ENCODE data around the gene ATP6V0A1. TPM values are rescaled to one million over a fixed set of nuclear protein-coding genes. Genes with fewer than 3 reads are reported as not detected.
A peak's percentile ranks its signal among the peaks of the same experiment; 100 is the strongest.

Gene ATP6V0A1
- total RNA-seq, 1 experiment from 2014 or later: 0.07 TPM

GRCh38 chr17:42562388-42563142 lies 103.9 kb downstream of the ATP6V0A1 start:
- DNase-seq (no peak), ATAC-seq (peak; percentile 18)
- H3K9ac ChIP-seq (ENCODE audit: low read length): peak overlapping the region; percentile 95
- intact Hi-C loops (cut with micrococcal nuclease): no loop called here
- no peaks in the 10 kb centered on the region for H3F3A ChIP-seq (ENCODE audit: low read length, unreplicated experiment)
- H4K20me1 ChIP-seq (ENCODE audit: low read length): no peaks in the 10 kb centered on the region
- peak overlapping the region; percentile 99 for H3K4me2 ChIP-seq (ENCODE audit: low read length)
- H3K9me3 ChIP-seq (ENCODE audit: low read length): no peaks in the 10 kb centered on the region
- H3K4me1 ChIP-seq (ENCODE audit: insufficient read depth, low read length): peaks cover 21% of the 10 kb centered on the region
- H3K27ac ChIP-seq (ENCODE audit: low read length): peak overlapping the region; percentile 76
- peak overlapping the region; percentile 93 for H2AFZ ChIP-seq (ENCODE audit: low read length)
- H3K36me3 ChIP-seq (ENCODE audit: low read depth, low read length): peaks cover 6% of the 10 kb centered on the region; the same call in 1 of the 2 replicates
- no peak for TF ChIP-seq CTCF (conservative IDR thresholded peaks at IDR 0.05; ENCODE audit: low read depth, low read length)
- TF ChIP-seq EZH2 (IDR thresholded peaks at IDR 0.05; ENCODE audit: low read length, unreplicated experiment): no peak
- TF ChIP-seq EZH2phosphoT487 (IDR thresholded peaks at IDR 0.05; ENCODE audit: borderline replicate concordance, low read length): no peak
- H3K9me2 ChIP-seq (replicated peaks; ENCODE audit: low read length): no peaks in the 10 kb centered on the region
- POLR2A ChIA-PET (ENCODE audit: unreplicated experiment): no interaction called here
- H3K27me3 ChIP-seq (ENCODE audit: low read length): no peaks in the 10 kb centered on the region
- CTCF ChIA-PET: no interaction called here
- BruUV-seq (replicated peaks): TSS peak; percentile 59
- peak overlapping the region; percentile 83 for H3K4me3 ChIP-seq (ENCODE audit: low read length)
- peaks cover 37% of the 10 kb centered on the region for H3K79me2 ChIP-seq (ENCODE audit: low read length)

DNA sequence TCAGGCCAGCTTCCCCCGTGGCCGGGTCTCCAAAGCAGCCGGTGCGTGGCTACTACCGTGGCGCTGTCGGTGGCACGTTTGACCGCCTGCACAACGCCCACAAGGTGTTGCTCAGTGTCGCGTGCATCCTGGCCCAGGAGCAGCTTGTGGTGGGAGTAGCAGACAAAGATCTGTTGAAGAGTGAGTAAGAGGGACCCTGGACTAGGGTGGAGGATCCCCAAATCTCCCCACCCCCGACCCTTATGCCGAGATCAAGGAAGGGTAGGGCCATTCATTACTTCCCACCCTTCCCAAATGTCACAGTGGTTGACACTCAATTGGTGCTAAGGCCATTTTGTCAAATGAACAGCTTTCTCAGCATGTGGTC lies 104.4 kb downstream of the ATP6V0A1 start:
- DNase-seq (no peak), ATAC-seq (no peak)
- Histone ChIP-seq H3K36me3 (ENCODE audit: low read depth, low read length) (peaks cover 6% of the 10 kb centered on the region; the same call in 1 of the 2 replicates), H4K20me1 (ENCODE audit: low read length) (no peaks in the 10 kb centered on the region), H3K9me3 (ENCODE audit: low read length) (no peaks in the 10 kb centered on the region), H3K79me2 (ENCODE audit: low read length) (peaks cover 42% of the 10 kb centered on the region), H3K27me3 (ENCODE audit: low read length) (no peaks in the 10 kb centered on the region), H3K27ac (ENCODE audit: low read length) (peak overlapping the region; percentile 76), H3K4me1 (ENCODE audit: insufficient read depth, low read length) (peaks cover 25% of the 10 kb centered on the region), H2AFZ (ENCODE audit: low read length) (no peak overlapping the region), H3K4me2 (ENCODE audit: low read length) (peak overlapping the region; percentile 99), H3K9ac (ENCODE audit: low read length) (peak overlapping the region; percentile 95), H3F3A (ENCODE audit: low read length, unreplicated experiment) (no peaks in the 10 kb centered on the region), H3K4me3 (ENCODE audit: low read length) (peak overlapping the region; percentile 83), H3K9me2 (replicated peaks; ENCODE audit: low read length) (no peaks in the 10 kb centered on the region)
- CTCF ChIA-PET: no interaction called here
- intact Hi-C loops (cut with micrococcal nuclease): no loop called here
- POLR2A ChIA-PET (ENCODE audit: unreplicated experiment): no interaction called here
- TF ChIP-seq CTCF (conservative IDR thresholded peaks at IDR 0.05; ENCODE audit: low read depth, low read length) (no peak), EZH2 (IDR thresholded peaks at IDR 0.05; ENCODE audit: low read length, unreplicated experiment) (no peak), EZH2phosphoT487 (IDR thresholded peaks at IDR 0.05; ENCODE audit: borderline replicate concordance, low read length) (no peak)
- no TSS peak for BruUV-seq (replicated peaks)

GRCh38 chr17:42563543-42563942 lies 104.9 kb downstream of the ATP6V0A1 start:
- Histone ChIP-seq H3K4me1 (ENCODE audit: insufficient read depth, low read length) (peaks cover 25% of the 10 kb centered on the region), H3K27ac (ENCODE audit: low read length) (peak overlapping the region; percentile 76), H3K79me2 (ENCODE audit: low read length) (peaks cover 45% of the 10 kb centered on the region), H3F3A (ENCODE audit: low read length, unreplicated experiment) (no peaks in the 10 kb centered on the region), H3K9me2 (replicated peaks; ENCODE audit: low read length) (no peaks in the 10 kb centered on the region), H3K9ac (ENCODE audit: low read length) (peak overlapping the region; percentile 95), H3K27me3 (ENCODE audit: low read length) (no peaks in the 10 kb centered on the region), H3K4me2 (ENCODE audit: low read length) (peak overlapping the region; percentile 99), H3K9me3 (ENCODE audit: low read length) (no peaks in the 10 kb centered on the region), H3K4me3 (ENCODE audit: low read length) (peak overlapping the region; percentile 83), H2AFZ (ENCODE audit: low read length) (no peak overlapping the region), H3K36me3 (ENCODE audit: low read depth, low read length) (peaks cover 6% of the 10 kb centered on the region; the same call in 1 of the 2 replicates), H4K20me1 (ENCODE audit: low read length) (no peaks in the 10 kb centered on the region)
- intact Hi-C loops (cut with micrococcal nuclease): no loop called here
- CTCF ChIA-PET: no interaction called here
- 0 out of 2 replicates have a peak, but pooled peaks have one; percentile 5 for ATAC-seq
- BruUV-seq (replicated peaks): no TSS peak
- no peak for TF ChIP-seq EZH2 (IDR thresholded peaks at IDR 0.05; ENCODE audit: low read length, unreplicated experiment)
- TF ChIP-seq EZH2phosphoT487 (IDR thresholded peaks at IDR 0.05; ENCODE audit: borderline replicate concordance, low read length): no peak
- TF ChIP-seq CTCF (conservative IDR thresholded peaks at IDR 0.05; ENCODE audit: low read depth, low read length): no peak
- POLR2A ChIA-PET (ENCODE audit: unreplicated experiment): no interaction called here
- peak; percentile 61 for DNase-seq

All from PC-3 (cell line).